H9 (cell line): Measurements from ENCODE around the gene ACSF3. TPM values are rescaled to one million over a fixed set of nuclear protein-coding genes. Genes with fewer than 3 reads are reported as not detected.

Experiments
- DNase-seq: peaks from one replicate; pipeline ENCODE4 v3.0.0-alpha.2; 2017
- H2AFZ ChIP-seq: one replicate; pipeline ENCODE4 v1.6.1; 2013; ENCODE audit warnings: mild to moderate bottlenecking, low read length, control low read depth, moderate library complexity
- H2AK5ac ChIP-seq: 2 replicates; pipeline ENCODE4 v1.6.1; 2013; ENCODE audit warnings: low read length, control low read depth, mixed read lengths; ENCODE audit not compliant: insufficient read length
- H2BK120ac ChIP-seq: one replicate; pipeline ENCODE4 v1.6.1; 2013; ENCODE audit warnings: low read depth, mild to moderate bottlenecking, low read length, control low read depth, inconsistent platforms; ENCODE audit not compliant: poor library complexity, severe bottlenecking
- H2BK12ac ChIP-seq: 2 replicates; pipeline ENCODE4 v1.6.1; 2013; ENCODE audit warnings: low read length, control low read depth, mixed read lengths, low read depth; ENCODE audit not compliant: insufficient read length
- H2BK15ac ChIP-seq: 2 replicates; pipeline ENCODE4 v1.6.1; 2013; ENCODE audit warnings: low read depth, low read length, control low read depth
- H2BK20ac ChIP-seq: one replicate; pipeline ENCODE4 v1.6.1; 2013; ENCODE audit warnings: low read depth, mild to moderate bottlenecking, low read length, control low read depth, inconsistent platforms; ENCODE audit not compliant: poor library complexity, severe bottlenecking
- H2BK5ac ChIP-seq: 2 replicates; pipeline ENCODE4 v1.6.1; 2013; ENCODE audit warnings: low read length, control low read depth, mixed read lengths; ENCODE audit not compliant: insufficient read length
- H3K14ac ChIP-seq: 2 replicates; pipeline ENCODE4 v1.6.1; 2013; ENCODE audit warnings: low read length, control low read depth; ENCODE audit not compliant: insufficient read depth
- H3K18ac ChIP-seq: 2 replicates; pipeline ENCODE4 v1.6.1; 2013; ENCODE audit warnings: low read depth, mild to moderate bottlenecking, mixed read lengths, low read length, control low read depth; ENCODE audit not compliant: insufficient read length
- H3K23ac ChIP-seq: 2 replicates; pipeline ENCODE4 v1.6.1; 2013; ENCODE audit warnings: low read length, control low read depth, mixed read lengths, low read depth; ENCODE audit not compliant: insufficient read length
- H3K23me2 ChIP-seq: 2 replicates; pipeline ENCODE4 v1.6.1; 2013; ENCODE audit warnings: low read depth, mild to moderate bottlenecking, mixed read lengths, low read length, control low read depth; ENCODE audit not compliant: insufficient read length, poor library complexity, severe bottlenecking
- H3K27ac ChIP-seq: 2 replicates; pipeline ENCODE4 v1.5.1; 2013; ENCODE audit warnings: low read length, control low read depth, mixed read lengths, low read depth; ENCODE audit not compliant: insufficient read length
- H3K27me3 ChIP-seq: 2 replicates; pipeline ENCODE4 v1.6.1; 2013; ENCODE audit warnings: low read length, control low read depth, inconsistent platforms; ENCODE audit not compliant: insufficient read depth
- H3K4ac ChIP-seq: 2 replicates; pipeline ENCODE4 v1.6.1; 2013; ENCODE audit warnings: low read depth, mild to moderate bottlenecking, control low read depth, inconsistent platforms, low read length, moderate library complexity
- H3K4me1 ChIP-seq: 2 replicates; pipeline ENCODE4 v1.6.1; 2013; ENCODE audit warnings: low read length, control low read depth, inconsistent platforms; ENCODE audit not compliant: insufficient read depth
- H3K4me2 ChIP-seq: 2 replicates; pipeline ENCODE4 v1.6.1; 2013; ENCODE audit warnings: low read length, control low read depth, mixed read lengths; ENCODE audit not compliant: insufficient read length, insufficient read depth
- H3K56ac ChIP-seq: 2 replicates; pipeline ENCODE4 v1.6.1; 2013; ENCODE audit warnings: low read depth, mild to moderate bottlenecking, mixed read lengths, low read length, control low read depth; ENCODE audit not compliant: insufficient read length
- H3K79me1 ChIP-seq: 2 replicates; pipeline ENCODE4 v1.6.1; 2013; ENCODE audit warnings: low read depth, mild to moderate bottlenecking, moderate library complexity, low read length, control low read depth, inconsistent platforms; ENCODE audit not compliant: insufficient read depth, poor library complexity, severe bottlenecking
- H3K79me2 ChIP-seq: 2 replicates; pipeline ENCODE4 v1.6.1; 2013; ENCODE audit warnings: low read length, control low read depth, inconsistent platforms; ENCODE audit not compliant: insufficient read depth
- H3K9ac ChIP-seq: 2 replicates; pipeline ENCODE4 v1.6.1; 2013; ENCODE audit warnings: low read length, control low read depth, mixed read lengths; ENCODE audit not compliant: insufficient read length; ENCODE audit errors: extremely low read depth
- H3K9me3 ChIP-seq: one replicate; pipeline ENCODE4 v1.6.1; 2013; ENCODE audit warnings: low read depth, low read length, inconsistent platforms; ENCODE audit not compliant: control insufficient read depth
- H3T11ph ChIP-seq: one replicate; pipeline ENCODE4 v1.6.1; 2013; ENCODE audit warnings: mild to moderate bottlenecking, low read length, control low read depth, inconsistent platforms
- H4K20me1 ChIP-seq: one replicate; pipeline ENCODE4 v1.6.1; 2013; ENCODE audit not compliant: control insufficient read depth, insufficient read length, insufficient read depth
- H4K5ac ChIP-seq: 2 replicates; pipeline ENCODE4 v1.6.1; 2013; ENCODE audit warnings: low read depth, mild to moderate bottlenecking, mixed read lengths, low read length, control low read depth; ENCODE audit not compliant: insufficient read length
- H4K8ac ChIP-seq: replicated peaks from 2 replicates; pipeline ENCODE4 v1.6.1; 2013; ENCODE audit warnings: low read length, control low read depth, mixed read lengths, low read depth; ENCODE audit not compliant: insufficient read length
- H4K91ac ChIP-seq: 2 replicates; pipeline ENCODE4 v1.6.1; 2013; ENCODE audit warnings: low read depth, mild to moderate bottlenecking, moderate library complexity, mixed read lengths, low read length, control low read depth; ENCODE audit not compliant: insufficient read length
- H3K27ac Mint-ChIP-seq, 3 experiments: 2 replicates in 2 of 3; 3 replicates in 1 of 3; pipeline ENCODE4 v1.8.0; 2020 to 2021; ENCODE audit warnings: mixed read lengths in 3 of 3, mild to moderate bottlenecking in 1 of 3, moderate library complexity in 1 of 3
- H3K27me3 Mint-ChIP-seq: 2 replicates; pipeline ENCODE4 v1.8.0; 2021; ENCODE audit warnings: low read depth, mild to moderate bottlenecking, moderate library complexity, mixed read lengths
- H3K36me3 Mint-ChIP-seq, 3 experiments: 2 replicates in 2 of 3; 3 replicates in 1 of 3; pipeline ENCODE4 v1.8.0; 2020 to 2021; ENCODE audit warnings: low read depth in 3 of 3, mixed read lengths in 3 of 3; ENCODE audit not compliant: insufficient read depth in 1 of 3
- H3K4me1 Mint-ChIP-seq, 2 experiments: 2 replicates each; pipeline ENCODE4 v1.8.0; 2020; ENCODE audit warnings: mixed read lengths in 2 of 2
- H3K4me3 Mint-ChIP-seq, 2 experiments: 2 replicates in 1 of 2; 3 replicates in 1 of 2; pipeline ENCODE4 v1.8.0; 2020 to 2021; ENCODE audit warnings: mild to moderate bottlenecking in 2 of 2, mixed read lengths in 2 of 2, moderate library complexity in 1 of 2
- H3K9me3 Mint-ChIP-seq, 2 experiments: 2 replicates in 1 of 2; 3 replicates in 1 of 2; pipeline ENCODE4 v1.8.0; 2020; ENCODE audit warnings: mild to moderate bottlenecking in 2 of 2, mixed read lengths in 2 of 2, moderate library complexity in 1 of 2
- CTCF ChIP-seq: fragments of 200-600 bp; sonication (generic); conservative IDR thresholded peaks from 3 replicates; pipeline ENCODE4 v1.8.0; 2021; ENCODE audit warnings: antibody characterized with exemption, mild to moderate bottlenecking
- WGBS: extraction: QIAGEN DNeasy Blood & Tissue Kit; methylation state at CpG from one replicate; pipeline ENCODE4 v1.1.7; 2013; ENCODE audit warnings: missing lambda C conversion rate, low lambda C conversion rate, mixed read lengths; ENCODE audit not compliant: insufficient read length; ENCODE audit errors: extremely low coverage; 5-methylcytosine and 5-hydroxymethylcytosine counted together
- total RNA-seq: library from RNA; stranded (reverse); gene quantifications from 2 replicates; pipeline ENCODE4 v1.2.1, GENCODE V29; 2021

ACSF3 gene
- total RNA-seq, 1 experiment from 2014 or later = 31.3 TPM

GRCh38 chr16:89140401-89140800 is 46.7 kb downstream of the ACSF3 start:
- H3K27me3 ChIP-seq = no peaks in the 10 kb centered on the region
- no peak overlapping the region for H2AK5ac ChIP-seq
- Mint-ChIP-seq H3K27me3 (no peaks in the 10 kb centered on the region), H3K4me3 (no peak overlapping the region; a peak in 1 of 5 replicates), H3K27ac (no peak overlapping the region), H3K36me3 (peaks cover 0 to 15% (median 7%) of the 10 kb centered on the region in 3 experiments; a peak in 4 of 7 replicates), H3K9me3 (no peaks in the 10 kb centered on the region), H3K4me1 (no peaks in the 10 kb centered on the region)
- no peaks in the 10 kb centered on the region for H3K79me1 ChIP-seq
- H3K4me2 ChIP-seq = no peak overlapping the region
- TF ChIP-seq CTCF = no peak
- no peak overlapping the region for H2BK120ac ChIP-seq
- no peaks in the 10 kb centered on the region for H3K79me2 ChIP-seq
- H4K20me1 ChIP-seq = no peaks in the 10 kb centered on the region
- no peak overlapping the region for H2BK20ac ChIP-seq
- H4K5ac ChIP-seq = no peak overlapping the region
- no peak overlapping the region for H3K23ac ChIP-seq
- H3K56ac ChIP-seq = no peak overlapping the region
- H3K23me2 ChIP-seq = no peaks in the 10 kb centered on the region
- no peak overlapping the region for H2BK15ac ChIP-seq
- no peak overlapping the region for H3K27ac ChIP-seq
- WGBS = no CpG with 5 or more reads among the region's 13 CpGs
- H4K8ac ChIP-seq = no peak overlapping the region
- no peak overlapping the region for H3K4ac ChIP-seq
- no peak overlapping the region for H3K18ac ChIP-seq
- H3K9me3 ChIP-seq = no peaks in the 10 kb centered on the region
- H2AFZ ChIP-seq = no peak overlapping the region
- H3K4me1 ChIP-seq = no peaks in the 10 kb centered on the region
- no peak overlapping the region for H3T11ph ChIP-seq
- no peak overlapping the region for H3K9ac ChIP-seq
- no peak overlapping the region for H2BK5ac ChIP-seq
- no peak overlapping the region for H3K14ac ChIP-seq
- no peak overlapping the region for H2BK12ac ChIP-seq
- no peak overlapping the region for H4K91ac ChIP-seq
- no peak for DNase-seq
